Measurements from ENCODE around the gene FGA. TPM values are rescaled to one million over a fixed set of nuclear protein-coding genes. Genes with fewer than 3 reads are reported as not detected.

FGA gene
- polyA plus RNA-seq, 2 of the 4 experiments (the other 2 are of a cell fraction) = 10.2 to 130 TPM

- CTCF ChIA-PET = interaction anchor here (0.6 to 8.8 kb wide), 23 partner anchors 9 to 255 kb away, joined by 3 to 214 read pairs (median 5); partner anchors contain the start of genes FGG and PLRG1
- Histone ChIP-seq H3K4me3 (no peak overlapping the region), H3K4me2 (peak overlapping the region; percentile 64), H3K4me1 (peaks cover 51% of the 10 kb centered on the region), H3K27ac (peak overlapping the region; percentile 70 to 74), H3K9me3 (no peaks in the 10 kb centered on the region)
- FAIRE-seq = no peak
- POLR2A ChIA-PET = no interaction called here
- peak; percentile 89 to 91 for ATAC-seq
- DNase-seq (ENCODE audit: low read depth in 1 of 2, low spot score in 1 of 2) = peak; percentile 30 to 86
- WGBS (ENCODE audit: missing lambda C conversion rate) = 38% methylated on average over 9 of the region's 9 CpGs
- TF ChIP-seq REST (IDR thresholded peaks at IDR 0.05) = no peak
- TF ChIP-seq ATOH8 (CRISPR knock-in tag; IDR thresholded peaks at IDR 0.05; ENCODE audit: low read depth) = no peak
- TF ChIP-seq USF2 (IDR thresholded peaks at IDR 0.05) = no peak
- no peak for TF ChIP-seq MAZ (IDR thresholded peaks at IDR 0.05; ENCODE audit: borderline replicate concordance, low read depth, low read length)
- TF ChIP-seq EP300 (IDR thresholded peaks at IDR 0.05) = peak in 1 of 2 experiments; percentile 43; a peak in 1 of 5 replicates
- TF ChIP-seq CEBPB (IDR thresholded peaks at IDR 0.05) = no peak
- TF ChIP-seq MAFK (IDR thresholded peaks at IDR 0.05; ENCODE audit: partially characterized antibody) = no peak
- no peak for TF ChIP-seq SREBF2 (IDR thresholded peaks at IDR 0.05)
- TF ChIP-seq HDAC2 (IDR thresholded peaks at IDR 0.05) = no peak
- TF ChIP-seq CHD2 (IDR thresholded peaks at IDR 0.05; ENCODE audit: low read length, partially characterized antibody) = no peak
- no peak for TF ChIP-seq KDM1A (IDR thresholded peaks at IDR 0.05; ENCODE audit: low read depth)
- no peak for TF ChIP-seq ELK1 (IDR thresholded peaks at IDR 0.05; ENCODE audit: low read depth, low read length)
- TF ChIP-seq HMGXB4 (CRISPR knock-in tag; IDR thresholded peaks at IDR 0.05; ENCODE audit: borderline replicate concordance) = no peak
- TF ChIP-seq SMC3 (IDR thresholded peaks at IDR 0.05) = peak; percentile 95
- no peak for TF ChIP-seq HOXA7 (CRISPR knock-in tag; IDR thresholded peaks at IDR 0.05)
- no peak for TF ChIP-seq MYC (IDR thresholded peaks at IDR 0.05; ENCODE audit: borderline replicate concordance, low read length)
- no peak for TF ChIP-seq POLR2AphosphoS2 (conservative IDR thresholded peaks at IDR 0.05; ENCODE audit: low read length)
- TF ChIP-seq TFCP2L1 (CRISPR knock-in tag; IDR thresholded peaks at IDR 0.05) = no peak
- TF ChIP-seq FOSB (CRISPR knock-in tag; IDR thresholded peaks at IDR 0.05) = no peak
- no peak for TF ChIP-seq RNF2 (IDR thresholded peaks at IDR 0.05; ENCODE audit: borderline replicate concordance, low read depth)
- no peak for TF ChIP-seq PBX3 (IDR thresholded peaks at IDR 0.05)
- TF ChIP-seq BCL3 (IDR thresholded peaks at IDR 0.05) = no peak
- peak; percentile 95 to 96 for TF ChIP-seq RAD21 (conservative IDR thresholded peaks at IDR 0.05 in 1 of 2, IDR thresholded peaks at IDR 0.05 in 1 of 2)
- no peak for TF ChIP-seq NFE2L2 (conservative IDR thresholded peaks at IDR 0.05; ENCODE audit: low read length)
- TF ChIP-seq NR3C1 (IDR thresholded peaks at IDR 0.05) = no peak
- TF ChIP-seq TP53 (CRISPR knock-in tag; IDR thresholded peaks at IDR 0.05) = no peak
- no peak for TF ChIP-seq RCOR1 (IDR thresholded peaks at IDR 0.05; ENCODE audit: low read depth, low read length)
- no peak for TF ChIP-seq JUNB (IDR thresholded peaks at IDR 0.05)
- no peak for TF ChIP-seq EHF (CRISPR knock-in tag; IDR thresholded peaks at IDR 0.05)
Observed at GRCh38 chr4:154559494-154560418, 30.8 kb downstream of the FGA start.
